ENCODE results near the gene ZNF425. TPM values are rescaled to one million over a fixed set of nuclear protein-coding genes. Genes with fewer than 3 reads are reported as not detected.
A peak's percentile ranks its signal among the peaks of the same experiment; 100 is the strongest.

ZNF425 gene
- total and polyA plus RNA-seq, 9 of the 15 experiments (the other 6 are each of a cell fraction or from before 2014, with no cell fraction given) = 0.03 to 0.89 (median 0.54) TPM

GRCh38 chr7:149147072-149147751 lies 21.1 kb upstream of the ZNF425 start, which contains the start of gene ZNF398 (continued):
- TF ChIP-seq ELK3 (CRISPR knock-in tag; IDR thresholded peaks at IDR 0.05) (no peak), CREB3 (tag; conservative IDR thresholded peaks at IDR 0.05; ENCODE audit: low read depth) (no peak), ZNF165 (CRISPR knock-in tag; IDR thresholded peaks at IDR 0.05; ENCODE audit: borderline replicate concordance) (no peak), MYBL2 (IDR thresholded peaks at IDR 0.05; ENCODE audit: low read depth) (no peak), MYBL2 (CRISPR knock-in tag; IDR thresholded peaks at IDR 0.05; ENCODE audit: borderline replicate concordance) (no peak), ATF7 (IDR thresholded peaks at IDR 0.05) (peak; percentile 51; the same call in 1 of the 2 replicates), TCF15 (CRISPR knock-in tag; IDR thresholded peaks at IDR 0.05) (no peak), RNF219 (CRISPR knock-in tag; IDR thresholded peaks at IDR 0.05) (no peak), ZNF347 (CRISPR knock-in tag; IDR thresholded peaks at IDR 0.05; ENCODE audit: low read depth) (no peak), TRIM24 (IDR thresholded peaks at IDR 0.05) (peak; percentile 60 to 72; a peak in 3 of 4 replicates), OTX1 (CRISPR knock-in tag; IDR thresholded peaks at IDR 0.05) (peak; percentile 88), MEF2A (IDR thresholded peaks at IDR 0.05; ENCODE audit: control insufficient read depth, low read depth, low read length) (no peak; the same call in none of the 2 replicates), NR2C1 (IDR thresholded peaks at IDR 0.05) (no peak), NR2C1 (tag; IDR thresholded peaks at IDR 0.05) (no peak), ESRRA (IDR thresholded peaks at IDR 0.05; ENCODE audit: borderline replicate concordance, low read depth) (peak; percentile 62; the same call in 1 of the 2 replicates), ZNF740 (CRISPR knock-in tag; IDR thresholded peaks at IDR 0.05) (peak; percentile 82), ZNF740 (tag; IDR thresholded peaks at IDR 0.05) (peak in 1 of 2 experiments; percentile 81; a peak in 1 of 4 replicates), DDX20 (tag; IDR thresholded peaks at IDR 0.05; ENCODE audit: low read depth) (no peak), ZBTB43 (CRISPR knock-in tag; IDR thresholded peaks at IDR 0.05) (0 out of 2 replicates have a peak, but pooled peaks have one; percentile 69), RBM17 (IDR thresholded peaks at IDR 0.05; ENCODE audit: borderline replicate concordance, low read depth, low read length) (no peak), RBM25 (IDR thresholded peaks at IDR 0.05; ENCODE audit: low read depth, low read length, severe bottlenecking) (no peak)

All from K562 (cell line).